Measurements from ENCODE around the gene CSF3.
"Not testable (repeated sequence)": the region's sequence is repeated elsewhere in the genome, so short reads cannot be mapped to it uniquely, and the experiment has no call there.

Gene CSF3

GRCh38 chr17:39996162-39996561 lies 19.1 kb upstream of the CSF3 start:
- DNase-seq (ENCODE audit: low read depth), result no peak
- H3K4me3 ChIP-seq (ENCODE audit: low read depth, low read length), result no peak overlapping the region
- no peak for TF ChIP-seq CTCF (conservative IDR thresholded peaks at IDR 0.05; ENCODE audit: low read depth, low read length)

GRCh38 chr17:39996800-39997199 lies 18.4 kb upstream of the CSF3 start:
- TF ChIP-seq CTCF (conservative IDR thresholded peaks at IDR 0.05; ENCODE audit: low read depth, low read length), result no peak
- H3K4me3 ChIP-seq (ENCODE audit: low read depth, low read length), result no peak overlapping the region
- DNase-seq (ENCODE audit: low read depth), result no peak

GRCh38 chr17:39997543-39997942 lies 17.7 kb upstream of the CSF3 start:
- no peak for TF ChIP-seq CTCF (conservative IDR thresholded peaks at IDR 0.05; ENCODE audit: low read depth, low read length)
- H3K4me3 ChIP-seq (ENCODE audit: low read depth, low read length), result no peak overlapping the region
- no peak for DNase-seq (ENCODE audit: low read depth)

- no peak overlapping the region for H3K4me3 ChIP-seq (ENCODE audit: low read depth, low read length)
- no peak for TF ChIP-seq CTCF (conservative IDR thresholded peaks at IDR 0.05; ENCODE audit: low read depth, low read length)
- no peak for DNase-seq (ENCODE audit: low read depth)
Observed at GRCh38 chr17:39999067-39999466, 16.2 kb upstream of the CSF3 start.

- no peak overlapping the region for H3K4me3 ChIP-seq (ENCODE audit: low read depth, low read length)
- no peak for DNase-seq (ENCODE audit: low read depth)
- TF ChIP-seq CTCF (conservative IDR thresholded peaks at IDR 0.05; ENCODE audit: low read depth, low read length), result no peak
Observed at GRCh38 chr17:40000161-40000560, 15.1 kb upstream of the CSF3 start.

- not testable (repeated sequence) for DNase-seq (ENCODE audit: low read depth); H3K4me3 ChIP-seq (ENCODE audit: low read depth, low read length)
Observed at GRCh38 chr17:40001335-40001734, 13.9 kb upstream of the CSF3 start.

GRCh38 chr17:40004072-40004471 lies 11.2 kb upstream of the CSF3 start:
- TF ChIP-seq CTCF (conservative IDR thresholded peaks at IDR 0.05; ENCODE audit: low read depth, low read length), result no peak
- no peak for DNase-seq (ENCODE audit: low read depth)
- no peak overlapping the region for H3K4me3 ChIP-seq (ENCODE audit: low read depth, low read length)

GRCh38 chr17:40004712-40005111 lies 10.5 kb upstream of the CSF3 start:
- no peak overlapping the region for H3K4me3 ChIP-seq (ENCODE audit: low read depth, low read length)
- TF ChIP-seq CTCF (conservative IDR thresholded peaks at IDR 0.05; ENCODE audit: low read depth, low read length), result no peak
- no peak for DNase-seq (ENCODE audit: low read depth)
